IMR-90 (cell line): Measurements from ENCODE around the gene ARMCX5.

Source experiments
- BHLHE40 ChIP-seq: fragments of 150-350 bp; IDR thresholded peaks from 2 replicates; pipeline ENCODE4 v1.6.1; 2016; ENCODE audit warnings: mild to moderate bottlenecking, low read depth, low read length
- CEBPB ChIP-seq: IDR thresholded peaks from 2 replicates; pipeline ENCODE4 v1.6.1; 2012; ENCODE audit warnings: low read depth, low read length, improper control_type of control experiment
- MAFK ChIP-seq: IDR thresholded peaks from 2 replicates; pipeline ENCODE4 v1.6.1; 2012; ENCODE audit warnings: low read depth, low read length, improper control_type of control experiment
- NFE2L2 ChIP-seq: fragments of 150-350 bp; IDR thresholded peaks from 2 replicates; pipeline ENCODE4 v1.6.1; 2016; ENCODE audit warnings: low read depth, mild to moderate bottlenecking, low read length
- POLR2A ChIP-seq: IDR thresholded peaks from 2 replicates; pipeline ENCODE4 v1.6.1; 2012; ENCODE audit warnings: mild to moderate bottlenecking, low read depth, low read length
- RAD21 ChIP-seq: IDR thresholded peaks from 2 replicates; pipeline ENCODE4 v1.6.1; 2012; ENCODE audit warnings: low read length, improper control_type of control experiment
- RCOR1 ChIP-seq: IDR thresholded peaks from 2 replicates; pipeline ENCODE4 v1.6.1; 2012; ENCODE audit warnings: mild to moderate bottlenecking, low read length, improper control_type of control experiment; ENCODE audit not compliant: insufficient replicate concordance
- RFX5 ChIP-seq: IDR thresholded peaks from 2 replicates; pipeline ENCODE4 v1.8.0; 2012; ENCODE audit warnings: low read depth, mild to moderate bottlenecking, low read length, moderate library complexity
- SMC3 ChIP-seq: fragments of 150-350 bp; IDR thresholded peaks from 2 replicates; pipeline ENCODE4 v1.6.1; 2016; ENCODE audit warnings: low read depth, mild to moderate bottlenecking, antibody characterized with exemption, low read length, moderate library complexity
- TF ChIP-seq, protein P1 (sequence below): conservative IDR thresholded peaks from 2 replicates; pipeline ENCODE4 v1.5.1; 2012; ENCODE audit warnings: mild to moderate bottlenecking, low read depth, low read length, improper control_type of control experiment
- TF ChIP-seq, protein P2 (sequence below): fragments of 150-350 bp; IDR thresholded peaks from 2 replicates; pipeline ENCODE4 v1.6.1; 2017; ENCODE audit warnings: mild to moderate bottlenecking, antibody characterized with exemption, low read length, low read depth

DNA sequence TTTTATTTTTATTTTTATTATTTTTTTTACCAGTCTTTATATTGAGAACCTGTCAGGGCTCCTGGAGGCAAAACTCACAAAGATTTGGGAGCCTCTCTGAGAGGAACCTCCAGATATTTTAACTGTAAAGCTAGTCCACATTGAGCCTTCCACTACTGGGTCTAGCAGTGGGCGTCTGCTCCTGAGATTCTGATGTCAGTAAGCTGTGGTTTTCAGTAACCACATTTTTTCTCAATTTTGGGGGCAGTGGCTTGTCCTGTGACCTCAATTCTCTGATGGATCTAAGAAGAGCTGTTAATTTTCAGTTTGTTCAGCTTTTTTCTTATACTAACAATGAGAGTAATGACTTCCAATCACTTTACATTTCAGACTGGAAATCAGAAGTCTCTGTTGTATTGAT is 28.3 kb downstream of the ARMCX5 start:
- TF ChIP-seq, protein P1, sequence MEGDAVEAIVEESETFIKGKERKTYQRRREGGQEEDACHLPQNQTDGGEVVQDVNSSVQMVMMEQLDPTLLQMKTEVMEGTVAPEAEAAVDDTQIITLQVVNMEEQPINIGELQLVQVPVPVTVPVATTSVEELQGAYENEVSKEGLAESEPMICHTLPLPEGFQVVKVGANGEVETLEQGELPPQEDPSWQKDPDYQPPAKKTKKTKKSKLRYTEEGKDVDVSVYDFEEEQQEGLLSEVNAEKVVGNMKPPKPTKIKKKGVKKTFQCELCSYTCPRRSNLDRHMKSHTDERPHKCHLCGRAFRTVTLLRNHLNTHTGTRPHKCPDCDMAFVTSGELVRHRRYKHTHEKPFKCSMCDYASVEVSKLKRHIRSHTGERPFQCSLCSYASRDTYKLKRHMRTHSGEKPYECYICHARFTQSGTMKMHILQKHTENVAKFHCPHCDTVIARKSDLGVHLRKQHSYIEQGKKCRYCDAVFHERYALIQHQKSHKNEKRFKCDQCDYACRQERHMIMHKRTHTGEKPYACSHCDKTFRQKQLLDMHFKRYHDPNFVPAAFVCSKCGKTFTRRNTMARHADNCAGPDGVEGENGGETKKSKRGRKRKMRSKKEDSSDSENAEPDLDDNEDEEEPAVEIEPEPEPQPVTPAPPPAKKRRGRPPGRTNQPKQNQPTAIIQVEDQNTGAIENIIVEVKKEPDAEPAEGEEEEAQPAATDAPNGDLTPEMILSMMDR: no peak
- TF ChIP-seq RFX5: no peak
- TF ChIP-seq, protein P2, sequence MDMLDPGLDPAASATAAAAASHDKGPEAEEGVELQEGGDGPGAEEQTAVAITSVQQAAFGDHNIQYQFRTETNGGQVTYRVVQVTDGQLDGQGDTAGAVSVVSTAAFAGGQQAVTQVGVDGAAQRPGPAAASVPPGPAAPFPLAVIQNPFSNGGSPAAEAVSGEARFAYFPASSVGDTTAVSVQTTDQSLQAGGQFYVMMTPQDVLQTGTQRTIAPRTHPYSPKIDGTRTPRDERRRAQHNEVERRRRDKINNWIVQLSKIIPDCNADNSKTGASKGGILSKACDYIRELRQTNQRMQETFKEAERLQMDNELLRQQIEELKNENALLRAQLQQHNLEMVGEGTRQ: no peak
- no peak for TF ChIP-seq POLR2A
- TF ChIP-seq CEBPB: no peak
- no peak for TF ChIP-seq SMC3
- TF ChIP-seq RCOR1: no peak
- no peak for TF ChIP-seq BHLHE40
- TF ChIP-seq RAD21: no peak
- TF ChIP-seq NFE2L2: no peak
- TF ChIP-seq MAFK: no peak
